ENCODE results near the gene ZDHHC17.

- TF ChIP-seq EZH2 (IDR thresholded peaks at IDR 0.05), result no peak
- TF ChIP-seq POLR2AphosphoS5 (IDR thresholded peaks at IDR 0.05; ENCODE audit: borderline replicate concordance, low read depth, low read length), result no peak
- TF ChIP-seq FOXP2 (optimal IDR thresholded peaks at IDR 0.05; ENCODE audit: control extremely low read depth, extremely low read length, insufficient read depth), result no peak
Measured at GRCh38 chr12:76813972-76814371, 50.1 kb downstream of the ZDHHC17 start.
